IMR-90 (cell line): ENCODE data around the gene VASN. TPM values are rescaled to one million over a fixed set of nuclear protein-coding genes. Genes with fewer than 3 reads are reported as not detected.

Experiments used
- ATAC-seq: fragments of 200-7000 bp; cut with Tn5 transposase; 2 replicates; pipeline ENCODE4 v1.9.1; 2020; ENCODE audit warnings: low read depth, mild to moderate bottlenecking, moderate library complexity
- BruUV-seq: library from RNA; stranded (reverse); fragments of 400-500 nt; replicated peaks from 2 replicates; lab custom pipeline; 2021; lab: Mats Ljungman, UMichigan
- CTCF ChIA-PET: fragments of 300-600 bp; formaldehyde crosslinking; extraction: SDS; loops from one replicate; lab custom pipeline; 2021; ENCODE audit warnings: antibody characterized with exemption; lab: Yijun Ruan, JAX
- POLR2A ChIA-PET: fragments of 300-600 bp; sonication (Branson Sonifier 250); formaldehyde crosslinking; loops from one replicate; lab custom pipeline; 2022; ENCODE audit warnings: antibody characterized with exemption; ENCODE audit not compliant: unreplicated experiment; lab: Charles Lee
- DNase-seq: peaks from one replicate; pipeline ENCODE4 v3.0.0; 2013
- H2AFZ ChIP-seq: replicated peaks from 2 replicates; pipeline ENCODE3; 2013; ENCODE audit warnings: low read length, mild to moderate bottlenecking; ENCODE audit not compliant: poor library complexity
- H2AK5ac ChIP-seq: 2 replicates; pipeline ENCODE4 v1.6.1; 2013; ENCODE audit warnings: low read depth, low read length, inconsistent platforms
- H2AK9ac ChIP-seq: replicated peaks from 2 replicates; pipeline ENCODE3; 2013; ENCODE audit warnings: mild to moderate bottlenecking, low read depth, low read length, moderate library complexity; ENCODE audit not compliant: poor library complexity
- H2BK120ac ChIP-seq: 2 replicates; pipeline ENCODE4 v1.6.1; 2013; ENCODE audit warnings: low read depth, low read length, inconsistent platforms
- H2BK15ac ChIP-seq: 3 replicates; pipeline ENCODE4 v1.6.1; 2013; ENCODE audit warnings: low read depth, low read length, inconsistent platforms
- H2BK20ac ChIP-seq: 2 replicates; pipeline ENCODE4 v1.6.1; 2013; ENCODE audit warnings: low read depth, mild to moderate bottlenecking, inconsistent platforms, low read length, moderate library complexity
- H2BK5ac ChIP-seq: 2 replicates; pipeline ENCODE4 v1.6.1; 2013; ENCODE audit warnings: mild to moderate bottlenecking, low read depth, low read length, inconsistent platforms; ENCODE audit not compliant: poor library complexity, severe bottlenecking
- H3K14ac ChIP-seq: replicated peaks from 2 replicates; pipeline ENCODE4 v1.6.1; 2013; ENCODE audit warnings: low read depth, low read length, inconsistent platforms
- H3K18ac ChIP-seq: 2 replicates; pipeline ENCODE4 v1.6.1; 2013; ENCODE audit warnings: low read depth, low read length, control low read depth
- H3K23ac ChIP-seq: 2 replicates; pipeline ENCODE4 v1.6.1; 2013; ENCODE audit warnings: low read depth, low read length, inconsistent platforms
- H3K27ac ChIP-seq: 2 replicates; pipeline ENCODE4 v1.5.1; 2013; ENCODE audit warnings: mild to moderate bottlenecking, control low read depth, low read length; ENCODE audit not compliant: insufficient read depth
- H3K27me3 ChIP-seq: 2 replicates; pipeline ENCODE4 v1.6.1; 2013; ENCODE audit warnings: low read length; ENCODE audit not compliant: control insufficient read depth, insufficient read depth
- H3K36me3 ChIP-seq: 2 replicates; pipeline ENCODE4 v1.6.1; 2013; ENCODE audit warnings: low read length, mixed read lengths; ENCODE audit not compliant: control insufficient read depth, insufficient read depth
- H3K4ac ChIP-seq: 2 replicates; pipeline ENCODE4 v1.6.1; 2013; ENCODE audit warnings: low read depth, low read length, inconsistent platforms
- H3K4me1 ChIP-seq: 2 replicates; pipeline ENCODE4 v1.6.1; 2013; ENCODE audit warnings: low read length, mixed read lengths; ENCODE audit not compliant: control insufficient read depth, insufficient read depth
- H3K4me2 ChIP-seq: 2 replicates; pipeline ENCODE4 v1.6.1; 2013; ENCODE audit warnings: low read depth, mild to moderate bottlenecking, control low read depth, low read length, moderate library complexity
- H3K4me3 ChIP-seq: 2 replicates; pipeline ENCODE4 v1.5.1; 2013; ENCODE audit warnings: low read depth, mild to moderate bottlenecking, control low read depth, low read length, moderate library complexity; ENCODE audit not compliant: insufficient read depth
- H3K56ac ChIP-seq: 2 replicates; pipeline ENCODE4 v1.6.1; 2013; ENCODE audit warnings: low read length, inconsistent platforms; ENCODE audit not compliant: insufficient read depth; ENCODE audit errors: extremely low read depth
- H3K79me1 ChIP-seq, 2 experiments: 2 replicates each; pipeline ENCODE4 v1.6.1; 2013; ENCODE audit warnings: low read length in 2 of 2, inconsistent platforms in 1 of 2, low read depth in 1 of 2
- H3K9ac ChIP-seq: 2 replicates; pipeline ENCODE4 v1.6.1; 2013; ENCODE audit warnings: low read depth, low read length, control low read depth
- H3K9me1 ChIP-seq: 2 replicates; pipeline ENCODE4 v1.6.1; 2013; ENCODE audit warnings: low read length, inconsistent platforms; ENCODE audit not compliant: insufficient read depth
- H3K9me3 ChIP-seq: 2 replicates; pipeline ENCODE4 v1.6.1; 2013; ENCODE audit warnings: low read length; ENCODE audit not compliant: control insufficient read depth, insufficient read depth
- H4K20me1 ChIP-seq: 2 replicates; pipeline ENCODE4 v1.6.1; 2013; ENCODE audit warnings: low read length, inconsistent platforms; ENCODE audit not compliant: insufficient read depth
- H4K5ac ChIP-seq: 2 replicates; pipeline ENCODE4 v1.6.1; 2013; ENCODE audit warnings: mild to moderate bottlenecking, low read depth, low read length, control low read depth
- H4K8ac ChIP-seq, 2 experiments: 2 replicates each; pipeline ENCODE4 v1.6.1; 2013; ENCODE audit warnings: low read depth in 2 of 2, low read length in 2 of 2, control low read depth in 1 of 2, inconsistent platforms in 1 of 2
- H4K91ac ChIP-seq: 2 replicates; pipeline ENCODE4 v1.6.1; 2013; ENCODE audit warnings: low read depth, low read length, inconsistent platforms; ENCODE audit not compliant: insufficient read depth
- CEBPB ChIP-seq: IDR thresholded peaks from 2 replicates; pipeline ENCODE4 v1.6.1; 2012; ENCODE audit warnings: low read depth, low read length, improper control_type of control experiment
- CHD1 ChIP-seq: IDR thresholded peaks from 2 replicates; pipeline ENCODE4 v1.6.1; 2012; ENCODE audit warnings: low read depth, low read length, improper control_type of control experiment
- FOS ChIP-seq: fragments of 150-350 bp; IDR thresholded peaks from 2 replicates; pipeline ENCODE4 v1.6.1; 2016; ENCODE audit warnings: low read depth, low read length
- MAZ ChIP-seq: IDR thresholded peaks from 2 replicates; pipeline ENCODE4 v1.6.1; 2012; ENCODE audit warnings: low read depth, mild to moderate bottlenecking, low read length, improper control_type of control experiment, moderate library complexity, borderline replicate concordance
- WGBS, 2 experiments: methylation state at CpG; one replicate each; pipeline versions ENCODE4 v1.1.5 to v1.1.7; 2013; ENCODE audit warnings: missing lambda C conversion rate in 2 of 2; ENCODE audit not compliant: insufficient read length in 1 of 2; ENCODE audit errors: extremely low coverage in 2 of 2; 5-methylcytosine and 5-hydroxymethylcytosine counted together
- dilution Hi-C: fragments of 300-500 bp; cut with HindIII; formaldehyde crosslinking; loops from one replicate; pipeline ENCODE4 v1.14.3; 2018; ENCODE audit warnings: low sequenced_read_pairs; ENCODE audit not compliant: unreplicated experiment
- in situ Hi-C: fragments of 300-500 bp; cut with MboI; formaldehyde crosslinking; loops from 3 replicates; pipeline ENCODE4 v1.14.3; 2019; ENCODE audit warnings: low sequenced_read_pairs, inconsistent platforms, mixed read lengths
- intact Hi-C: fragments of 100-400 bp; cut with micrococcal nuclease; formaldehyde crosslinking; loops from 2 replicates; pipeline ENCODE4 v1.10.0; 2022
- polyA plus RNA-seq, 3 experiments: library from polyadenylated mRNA; depleted of rRNA; stranded (reverse); fragments of >200 nt; gene quantifications; 2 replicates each; pipeline ENCODE4 v1.2.3, GENCODE V29; 2012; ENCODE audit warnings: low replicate concordance in 1 of 3
- total RNA-seq: library from RNA; depleted of rRNA; stranded (reverse); fragments of >200 nt; gene quantifications from 2 replicates; pipeline ENCODE4 v1.2.3, GENCODE V29; 2012

Gene VASN
- total and polyA plus RNA-seq, 2 of the 4 experiments (the other 2 are of a cell fraction): 9.3 to 87.2 TPM

DNA sequence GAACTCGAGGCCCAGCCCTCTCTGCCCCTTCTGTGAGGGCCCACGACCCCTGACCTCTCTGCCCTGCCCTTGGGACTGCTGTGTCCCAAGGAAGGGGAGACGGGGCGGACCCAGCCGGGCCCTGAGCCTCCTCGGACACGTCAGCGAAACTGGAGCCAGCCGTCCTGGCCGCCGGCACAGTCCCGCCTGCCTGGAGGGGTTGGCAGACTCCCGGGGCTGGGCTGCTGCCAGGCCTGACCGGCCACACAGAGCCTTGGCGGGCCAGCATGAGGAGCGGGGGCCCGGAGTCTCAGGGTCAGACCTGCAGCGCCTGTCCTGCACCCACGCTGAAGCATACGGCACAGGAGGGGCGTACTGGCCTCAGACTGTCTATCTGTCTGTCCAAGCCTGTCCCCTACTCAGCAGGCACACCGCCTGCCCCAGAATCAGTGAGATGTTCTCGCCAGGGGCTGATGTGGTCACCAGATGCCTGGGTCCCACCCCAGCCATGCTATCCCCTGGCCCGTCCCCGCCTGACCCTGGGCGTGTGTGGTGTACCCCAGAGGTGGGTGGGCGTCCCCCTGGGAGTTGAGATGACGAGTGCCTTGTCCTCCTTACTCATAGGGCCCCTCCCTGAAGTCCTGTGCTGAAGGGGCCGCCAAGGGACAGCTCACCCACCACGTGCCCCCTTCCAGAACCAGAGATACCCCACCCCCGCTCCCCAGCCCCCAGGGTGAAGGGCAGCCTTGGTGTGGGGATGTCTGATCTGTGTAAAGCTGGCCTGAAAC lies 4.7 kb downstream of the VASN start (continued):
- peak; percentile 18; the same call in 1 of the 2 replicates for TF ChIP-seq FOS

DNA sequence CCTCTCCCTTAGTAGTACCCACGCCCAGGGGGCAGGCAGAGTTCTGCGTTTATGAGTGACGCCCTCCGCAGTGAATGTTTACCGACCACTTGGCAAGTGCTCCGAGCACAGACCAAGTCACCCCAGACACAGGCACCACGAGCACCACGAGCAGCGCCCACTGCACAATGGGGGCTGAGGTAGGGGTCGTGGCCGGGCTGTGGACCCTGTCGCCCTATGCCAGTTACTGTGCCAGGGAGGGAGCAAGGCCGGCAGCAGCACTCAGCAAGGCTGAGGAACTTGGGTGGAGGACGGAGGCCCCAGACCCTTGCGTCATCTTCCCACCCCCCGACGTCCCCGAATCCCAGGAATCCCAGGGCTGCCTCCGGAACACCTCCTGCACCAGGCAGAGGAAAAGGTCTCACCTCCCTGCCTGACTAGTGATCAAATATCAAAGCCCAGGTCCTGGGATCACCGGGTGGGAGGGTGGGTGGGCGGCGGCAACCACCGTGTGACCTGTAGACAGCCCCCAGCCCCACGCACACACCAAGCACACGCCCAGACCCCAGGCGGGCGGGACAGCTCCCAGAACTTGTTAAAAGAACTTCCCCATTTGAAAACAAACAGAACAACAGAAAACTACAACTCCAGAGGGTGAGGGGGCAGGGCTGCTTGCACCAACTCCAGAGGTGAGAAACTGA lies 5.4 kb downstream of the VASN start:
- in situ Hi-C loops (no loop called here), intact Hi-C loops (no loop called here), dilution Hi-C loops (no loop called here)
- ATAC-seq: no peak
- TF ChIP-seq CHD1: no peak
- peak; percentile 67 for TF ChIP-seq CEBPB
- no peak for TF ChIP-seq MAZ
- Histone ChIP-seq H3K4me1 (peaks cover 34% of the 10 kb centered on the region), H3K27me3 (no peaks in the 10 kb centered on the region), H4K5ac (no peak overlapping the region), H3K56ac (0 out of 2 replicates have a peak overlapping the region, but pooled peaks have one; percentile 34), H2AK5ac (peak overlapping the region; percentile 98), H2BK15ac (no peak overlapping the region; the same call in 2 of the 3 replicates), H3K14ac (peak overlapping the region; percentile 36; the same call in 1 of the 2 replicates), H2BK5ac (peak overlapping the region; percentile 85), H3K4me3 (no peak overlapping the region), H2BK20ac (no peak overlapping the region), H4K91ac (peak overlapping the region; percentile 90; the same call in 1 of the 2 replicates), H3K9ac (peak overlapping the region; percentile 55; the same call in 1 of the 2 replicates), H2AK9ac (peak overlapping the region; percentile 88), H3K23ac (0 out of 2 replicates have a peak overlapping the region, but pooled peaks have one; percentile 69), H3K27ac (peak overlapping the region; percentile 94), H3K9me1 (peaks cover 12% of the 10 kb centered on the region), H3K4ac (peak overlapping the region; percentile 81), H2BK120ac (peak overlapping the region; percentile 67), H3K9me3 (no peaks in the 10 kb centered on the region), H3K4me2 (peak overlapping the region; percentile 19), H4K20me1 (peaks cover 97% of the 10 kb centered on the region), H3K79me1 (peaks cover 4 to 76% of the 10 kb centered on the region in 2 experiments; a peak in 3 of 4 replicates), H3K36me3 (peaks cover 44% of the 10 kb centered on the region), H2AFZ (peak overlapping the region; percentile 51), H3K18ac (no peak overlapping the region), H4K8ac (peak overlapping the region in 1 of 2 experiments; percentile 48; a peak in 3 of 4 replicates)
- ChIA-PET CTCF (no interaction called here), POLR2A (interaction anchor here (1.3 kb wide), 1 partner anchor 10 kb away, joined by 4 read pairs; no protein-coding TSS in a partner anchor)
- 10% methylated on average over 4 of the region's 27 CpGs; no CpG with 5 or more reads in 1 of the 2 experiments for WGBS, 2 experiments
- no TSS peak for BruUV-seq
- no peak for DNase-seq
